GM19238 (cell line): ENCODE measurements around the gene RPL4.
"Not testable (repeated sequence)": the region's sequence is repeated elsewhere in the genome, so short reads cannot be mapped to it uniquely, and the experiment has no call there.

Source experiments
- DNase-seq: peaks from one replicate; pipeline ENCODE4 v3.0.0; 2011; ENCODE audit warnings: low spot score; ENCODE audit not compliant: insufficient read length

Gene RPL4

GRCh38 chr15:66504563-66505429 is at the start of gene RPL4, which contains the start of gene ZWILCH:
RPL4 (minus strand) TSS chr15:66504855; CDS start chr15:66504790, 65 bp downstream.
ZWILCH (plus strand) TSS chr15:66505326; CDS start chr15:66505339, 13 bp downstream.
- DNase-seq = peak; percentile 64

GRCh38 chr15:66545255-66545654 is 40.6 kb upstream of the RPL4 start:
- DNase-seq = no peak

GRCh38 chr15:66542896-66543295 is 38.2 kb upstream of the RPL4 start:
- no peak for DNase-seq

GRCh38 chr15:66535056-66535455 is 30.4 kb upstream of the RPL4 start:
- DNase-seq = no peak

- no peak for DNase-seq
These were observed 20.2 kb upstream of the RPL4 start for GRCh38 chr15:66524838-66525237.

- DNase-seq = no peak
These were observed 19.3 kb upstream of the RPL4 start for GRCh38 chr15:66523926-66524325.

- DNase-seq = no peak
These were observed 11.3 kb upstream of the RPL4 start for GRCh38 chr15:66515901-66516322.

- no peak for DNase-seq
These were observed 9.9 kb upstream of the RPL4 start for GRCh38 chr15:66514586-66514985.

- no peak for DNase-seq
These were observed 3.7 kb upstream of the RPL4 start for GRCh38 chr15:66508293-66508883.

- no peak for DNase-seq
These were observed 1.2 kb upstream of the RPL4 start for GRCh38 chr15:66505818-66506217.

GRCh38 chr15:66505430-66505811 is 766 bp upstream of the RPL4 start:
- no peak for DNase-seq

GRCh38 chr15:66503780-66504562 is 684 bp downstream of the RPL4 start:
- DNase-seq = no peak

- DNase-seq = not testable (repeated sequence)
These were observed 1.5 kb downstream of the RPL4 start for GRCh38 chr15:66503041-66503648.

- DNase-seq = no peak
These were observed 2.2 kb downstream of the RPL4 start for GRCh38 chr15:66502491-66502890.

GRCh38 chr15:66500346-66500745 is 4.3 kb downstream of the RPL4 start:
- not testable (repeated sequence) for DNase-seq

GRCh38 chr15:66498501-66499386 is 5.9 kb downstream of the RPL4 start:
- no peak for DNase-seq

GRCh38 chr15:66497502-66498455 is 6.9 kb downstream of the RPL4 start, which contains the start of gene SNAPC5:
SNAPC5 (minus strand) TSS chr15:66497762; CDS start chr15:66497731, 31 bp downstream.
- peak; percentile 81 for DNase-seq

GRCh38 chr15:66496951-66497501 is 7.6 kb downstream of the RPL4 start:
- no peak for DNase-seq

- DNase-seq = no peak
These were observed 10.4 kb downstream of the RPL4 start for GRCh38 chr15:66494262-66494661.
